NCI-H2171 (cell line): ENCODE measurements around the gene DLL4.
"Not testable (repeated sequence)": the region's sequence is repeated elsewhere in the genome, so short reads cannot be mapped to it uniquely, and the experiment has no call there.

Experiments
- DNase-seq: peaks from one replicate; lab custom pipeline; 2025; lab: John Stamatoyannopoulos, UW

Gene DLL4

GRCh38 chr15:40941528-40942336 lies 12.6 kb downstream of the DLL4 start:
- peak; percentile 80 for DNase-seq

DNA sequence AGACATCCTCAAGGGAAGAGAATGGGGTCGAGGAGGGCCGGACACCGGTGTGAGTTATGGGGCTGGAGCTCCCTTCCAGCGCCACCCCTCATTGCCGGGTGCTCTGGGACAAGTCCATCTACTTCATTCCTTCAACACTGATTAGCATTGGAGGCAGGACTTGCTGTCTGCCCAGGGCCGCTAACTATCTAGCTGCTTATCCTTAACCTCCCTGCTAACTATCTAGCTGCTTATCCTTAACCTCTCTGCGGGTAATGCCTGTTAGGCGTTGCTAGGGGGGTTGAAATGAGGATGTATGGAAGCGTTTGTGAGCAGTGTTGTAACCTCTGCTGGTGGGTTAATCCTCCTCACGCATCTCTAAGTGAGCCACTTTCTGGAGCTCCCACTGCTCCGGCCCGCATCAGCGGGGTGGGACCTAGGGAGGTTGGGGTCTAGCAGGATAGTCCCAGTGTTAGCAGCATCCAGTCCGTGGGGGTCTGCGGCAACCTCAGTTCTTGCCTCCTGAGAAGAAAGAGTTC lies 13.3 kb downstream of the DLL4 start:
- DNase-seq: no peak

DNA sequence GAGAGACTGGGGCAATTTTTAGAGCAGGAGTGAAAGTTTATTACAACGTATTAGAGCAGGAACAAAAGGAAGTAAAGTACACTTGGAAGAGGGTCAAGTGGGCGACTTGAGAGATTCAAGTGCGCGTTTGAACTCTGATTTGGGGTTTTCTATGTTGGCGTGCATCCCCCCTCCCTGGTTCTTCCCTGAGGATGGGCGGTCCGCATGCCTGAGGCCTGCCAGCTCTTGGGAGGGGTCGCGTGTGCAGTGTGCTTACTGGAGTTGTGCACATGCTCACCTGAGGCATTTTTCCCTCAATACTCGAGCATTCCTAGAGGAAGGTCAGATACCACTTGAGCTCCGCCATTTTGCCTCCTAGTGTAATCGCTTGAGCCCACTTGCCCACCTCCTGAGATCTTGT lies 13.7 kb downstream of the DLL4 start:
- DNase-seq: no peak

DNA sequence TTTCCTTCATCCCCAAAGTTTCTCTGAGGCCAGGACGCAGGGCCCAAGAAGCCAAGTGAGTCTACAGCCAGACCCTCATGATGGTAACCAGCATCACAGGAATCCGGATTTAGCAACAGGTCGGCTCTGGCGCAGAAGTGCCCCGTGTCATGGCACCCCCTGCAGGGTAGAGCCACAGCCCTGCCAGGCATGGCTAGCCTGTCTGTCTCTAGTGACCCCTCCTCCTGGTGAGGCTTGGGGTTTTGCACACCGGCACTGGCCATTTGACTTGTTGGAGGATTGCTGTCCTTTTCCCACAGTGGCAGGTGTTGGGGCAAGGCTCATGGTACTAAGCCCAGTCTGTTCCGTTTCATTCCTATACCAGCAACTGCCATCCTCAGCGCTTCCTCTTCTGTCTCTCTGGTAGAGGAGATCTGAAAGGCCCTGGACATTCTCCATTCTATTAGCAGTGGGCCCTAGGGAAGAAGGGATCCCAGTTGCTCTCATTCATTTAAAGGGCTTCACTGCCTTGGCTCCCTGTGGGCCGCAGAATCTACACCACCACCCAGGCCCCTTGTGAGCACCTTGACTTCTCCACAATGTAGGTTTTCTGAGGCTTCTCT lies 14.7 kb downstream of the DLL4 start:
- DNase-seq: no peak

DNA sequence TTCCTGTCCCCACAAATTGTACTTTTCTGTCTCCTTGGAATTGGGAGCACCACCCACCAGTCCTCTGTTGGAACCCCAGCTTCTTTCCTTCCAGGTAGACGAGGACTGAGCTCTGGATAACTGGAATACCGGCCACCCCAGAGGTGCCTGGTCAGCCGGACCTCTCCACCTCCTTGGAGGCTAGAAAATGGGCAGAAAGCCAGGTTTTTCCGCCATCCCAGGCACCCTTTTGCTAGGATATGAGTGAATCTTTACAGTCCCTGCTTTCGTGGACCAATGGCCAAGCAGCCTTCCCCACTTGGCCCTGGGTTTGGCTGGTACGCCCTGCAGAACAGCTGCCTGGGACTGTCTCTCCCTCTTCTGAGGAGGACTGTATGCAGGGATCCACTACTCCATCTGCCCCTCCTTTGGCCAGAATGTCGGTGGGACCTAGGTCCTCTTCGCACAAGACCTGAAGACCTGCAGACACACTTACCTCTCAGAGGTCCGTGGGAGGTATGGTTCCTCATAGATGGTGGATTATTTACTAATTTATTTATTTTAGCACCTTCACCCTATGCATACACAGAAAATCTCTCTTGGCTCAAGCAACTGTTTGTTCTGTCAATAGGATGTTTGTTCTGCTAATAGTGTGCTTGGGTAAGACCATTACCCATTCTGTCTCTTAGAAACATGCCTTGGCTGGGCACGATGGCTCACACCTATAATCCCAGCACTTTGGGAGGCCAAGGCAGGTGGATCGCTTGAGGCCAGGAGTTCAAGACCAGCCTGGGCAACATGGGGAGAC lies 15.6 kb downstream of the DLL4 start:
- DNase-seq: no peak

DNA sequence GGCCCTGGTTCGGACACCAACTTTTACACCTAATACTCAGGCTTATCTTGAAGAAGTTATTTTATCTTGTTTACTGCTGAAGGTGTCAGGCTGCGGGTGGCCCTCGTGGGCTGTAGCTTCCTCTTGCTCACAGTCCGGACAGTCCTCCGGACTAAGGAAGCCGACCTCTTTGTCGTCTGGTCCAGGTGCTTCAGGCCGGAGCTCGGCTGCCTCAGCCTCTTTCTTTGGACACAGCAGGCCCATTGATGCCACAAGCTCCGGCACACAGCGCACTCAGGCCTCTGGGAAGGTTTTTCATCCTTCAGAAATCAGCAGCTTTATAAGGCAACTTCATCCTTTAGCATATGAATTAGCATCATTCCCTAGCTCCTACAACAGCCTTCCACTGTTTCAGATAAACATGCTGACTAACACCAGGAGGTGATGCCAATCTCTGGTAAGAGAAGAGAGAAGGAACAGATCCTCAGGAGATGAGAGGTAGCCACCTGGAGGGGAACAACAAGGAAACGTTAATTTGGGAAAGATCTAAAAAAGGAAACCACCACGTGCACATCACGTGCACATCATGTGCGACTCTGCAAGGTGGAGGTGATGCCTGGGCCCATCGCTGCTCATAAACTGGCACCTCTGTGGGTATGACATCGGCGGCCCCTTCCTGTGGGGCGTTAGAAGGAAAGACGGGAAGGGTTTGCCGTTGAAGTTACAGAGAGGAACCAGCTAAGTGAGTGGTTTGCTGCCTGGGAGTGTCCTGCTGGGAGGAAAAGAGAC lies 19.8 kb downstream of the DLL4 start:
- DNase-seq: no peak

DNA sequence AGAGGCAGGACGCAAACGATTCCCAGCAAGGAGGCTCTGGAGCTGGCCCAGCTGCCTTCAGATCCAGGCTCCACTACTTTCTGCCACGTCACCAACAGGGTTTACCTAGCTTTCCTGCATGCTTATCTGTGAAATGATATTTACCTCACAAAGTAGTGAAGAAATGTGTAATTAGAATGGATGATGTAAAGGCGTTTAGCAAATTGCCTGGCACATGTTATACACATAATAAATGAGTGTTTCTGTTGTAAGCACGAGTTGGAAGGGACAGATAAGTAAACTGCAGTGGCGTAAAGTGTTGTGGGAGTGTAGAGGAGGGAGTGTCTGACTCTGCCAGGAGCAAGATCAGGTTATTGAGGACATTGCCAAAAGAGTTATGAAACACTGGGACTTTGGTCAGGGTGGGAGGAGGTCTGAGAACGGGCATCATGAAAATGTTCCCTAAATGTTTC lies 20.6 kb downstream of the DLL4 start:
- no peak for DNase-seq

- DNase-seq: no peak
These were observed 22.6 kb downstream of the DLL4 start for GRCh38 chr15:40951764-40952163.

GRCh38 chr15:40952301-40952900 lies 23.3 kb downstream of the DLL4 start:
- DNase-seq: no peak

GRCh38 chr15:40952901-40953712 lies 24.0 kb downstream of the DLL4 start, which contains the start of gene CHAC1:
TSS of gene CHAC1 (plus strand) at chr15:40953471. CDS start at chr15:40953584, 113 bp downstream.
- DNase-seq: peak; percentile 94

- no peak for DNase-seq
These were observed 24.6 kb downstream of the DLL4 start for GRCh38 chr15:40953713-40954074.

DNA sequence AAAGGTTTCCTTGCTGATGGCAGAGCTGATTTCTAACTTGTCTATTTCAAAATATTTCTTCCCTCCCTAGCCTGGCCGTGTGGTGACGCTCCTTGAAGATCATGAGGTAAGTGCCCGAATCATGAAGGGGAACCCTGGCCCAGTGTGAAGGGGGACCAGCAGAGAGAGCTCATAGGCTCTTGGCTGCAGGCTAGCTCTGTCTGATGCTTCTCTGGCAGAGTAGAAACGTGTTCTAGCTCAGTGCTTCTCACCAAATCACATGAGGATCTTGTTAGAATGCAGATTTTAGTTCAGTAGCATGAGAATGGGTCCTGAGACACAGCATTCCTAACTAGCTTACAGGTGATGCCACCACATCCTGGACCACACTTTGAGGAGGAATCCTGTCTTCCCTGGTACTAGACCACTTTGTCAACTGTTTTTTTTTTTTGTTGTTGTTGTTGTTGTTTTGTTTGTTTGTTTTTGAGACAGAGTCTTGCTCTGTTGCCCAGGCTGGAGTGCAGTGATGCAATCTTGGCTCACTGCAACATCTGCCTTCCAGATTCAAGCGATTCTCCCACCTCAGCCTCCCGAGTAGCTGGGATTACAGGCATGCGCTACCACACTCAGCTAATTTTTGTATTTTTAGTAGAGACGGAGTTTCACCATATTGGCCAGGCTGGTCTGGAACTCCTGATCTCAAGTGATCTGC lies 25.2 kb downstream of the DLL4 start:
- DNase-seq: not testable (repeated sequence)

GRCh38 chr15:40955141-40955903 lies 26.2 kb downstream of the DLL4 start:
- DNase-seq: no peak

GRCh38 chr15:40955930-40956540 lies 26.9 kb downstream of the DLL4 start:
- DNase-seq: no peak

DNA sequence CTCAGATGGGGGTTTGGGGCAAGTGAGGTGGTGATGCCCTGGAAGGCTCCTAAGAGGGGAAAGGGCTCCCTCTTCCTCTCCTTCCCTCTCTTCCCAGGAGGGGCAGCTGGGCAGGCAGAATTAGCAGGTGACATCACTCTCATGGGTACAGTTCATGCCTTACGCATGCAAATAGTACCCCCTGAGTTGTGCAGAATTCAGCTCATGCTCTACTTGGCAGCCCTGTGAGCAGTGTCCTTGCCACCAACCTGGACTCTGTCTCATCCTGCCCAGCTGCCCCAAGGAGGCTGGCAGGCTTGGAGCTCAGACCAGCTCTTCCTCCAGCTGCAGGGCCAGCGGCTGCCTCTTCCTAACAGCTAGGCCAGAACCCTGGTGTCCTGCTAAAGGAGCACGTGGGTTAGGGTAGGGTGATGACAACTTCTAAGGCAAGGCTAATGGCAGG lies 27.4 kb downstream of the DLL4 start:
- no peak for DNase-seq

GRCh38 chr15:40957041-40957555 lies 28.0 kb downstream of the DLL4 start:
- DNase-seq: no peak

DNA sequence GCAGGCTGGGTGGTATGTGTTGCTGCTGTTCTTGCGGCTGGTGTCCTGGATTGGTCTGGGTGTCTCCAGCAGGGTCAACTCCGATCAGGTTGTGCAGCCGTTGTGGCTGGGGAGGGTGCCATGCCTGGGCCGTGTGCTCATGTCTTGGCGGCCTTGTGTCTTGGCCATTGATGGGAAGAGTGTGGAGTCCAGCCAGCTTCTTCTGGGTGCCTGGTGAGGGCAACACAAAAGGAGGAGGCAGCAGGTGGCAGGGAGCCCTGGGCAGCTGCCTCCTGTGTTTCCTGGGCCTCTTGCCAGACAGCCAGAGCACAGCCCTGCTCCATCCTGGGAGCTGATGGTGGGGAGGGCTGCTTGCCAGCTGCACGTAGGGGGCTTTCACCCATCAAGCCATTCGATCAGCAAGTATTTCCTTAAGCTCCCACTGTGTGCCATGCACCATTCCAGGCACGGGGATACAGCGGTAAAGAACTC lies 28.5 kb downstream of the DLL4 start:
- peak; percentile 72 for DNase-seq

DNA sequence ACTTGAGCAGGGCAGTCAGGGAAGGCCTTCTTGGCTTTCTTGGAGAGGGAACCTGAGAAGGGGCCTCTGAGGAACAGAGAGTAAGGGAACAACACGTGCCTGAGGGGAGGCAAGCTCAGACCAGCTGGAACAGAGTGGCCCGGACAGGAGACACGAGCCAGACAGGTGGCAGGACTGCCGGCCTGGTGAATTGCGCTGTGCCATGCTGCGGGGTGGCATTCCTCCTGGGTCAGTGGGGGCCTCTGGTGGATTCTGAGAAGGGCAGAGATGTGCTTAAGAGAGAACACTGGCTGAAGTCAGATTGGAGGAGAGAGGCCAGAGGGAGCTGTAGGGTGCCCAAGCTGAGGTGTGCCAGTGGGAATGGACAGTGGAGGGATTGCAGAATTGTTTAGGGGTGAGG lies 29.0 kb downstream of the DLL4 start:
- DNase-seq: no peak
